A549 (cell line): ENCODE data around the gene LBX2.

Experiments
- BHLHE40 ChIP-seq: IDR thresholded peaks from 2 replicates; pipeline ENCODE4 v1.6.1; 2012; ENCODE audit warnings: low read depth, low read length, inconsistent platforms
- TF ChIP-seq, protein P1 (sequence below): fragments of >200 bp; sonication (Bioruptor Twin); formaldehyde crosslinking; IDR thresholded peaks from 3 replicates; pipeline ENCODE4 v1.5.1; 2016
- TF ChIP-seq, protein P2 (sequence below): fragments of >200 bp; sonication (Bioruptor Twin); formaldehyde crosslinking; IDR thresholded peaks from 3 replicates; pipeline ENCODE4 v1.6.1; 2016

DNA sequence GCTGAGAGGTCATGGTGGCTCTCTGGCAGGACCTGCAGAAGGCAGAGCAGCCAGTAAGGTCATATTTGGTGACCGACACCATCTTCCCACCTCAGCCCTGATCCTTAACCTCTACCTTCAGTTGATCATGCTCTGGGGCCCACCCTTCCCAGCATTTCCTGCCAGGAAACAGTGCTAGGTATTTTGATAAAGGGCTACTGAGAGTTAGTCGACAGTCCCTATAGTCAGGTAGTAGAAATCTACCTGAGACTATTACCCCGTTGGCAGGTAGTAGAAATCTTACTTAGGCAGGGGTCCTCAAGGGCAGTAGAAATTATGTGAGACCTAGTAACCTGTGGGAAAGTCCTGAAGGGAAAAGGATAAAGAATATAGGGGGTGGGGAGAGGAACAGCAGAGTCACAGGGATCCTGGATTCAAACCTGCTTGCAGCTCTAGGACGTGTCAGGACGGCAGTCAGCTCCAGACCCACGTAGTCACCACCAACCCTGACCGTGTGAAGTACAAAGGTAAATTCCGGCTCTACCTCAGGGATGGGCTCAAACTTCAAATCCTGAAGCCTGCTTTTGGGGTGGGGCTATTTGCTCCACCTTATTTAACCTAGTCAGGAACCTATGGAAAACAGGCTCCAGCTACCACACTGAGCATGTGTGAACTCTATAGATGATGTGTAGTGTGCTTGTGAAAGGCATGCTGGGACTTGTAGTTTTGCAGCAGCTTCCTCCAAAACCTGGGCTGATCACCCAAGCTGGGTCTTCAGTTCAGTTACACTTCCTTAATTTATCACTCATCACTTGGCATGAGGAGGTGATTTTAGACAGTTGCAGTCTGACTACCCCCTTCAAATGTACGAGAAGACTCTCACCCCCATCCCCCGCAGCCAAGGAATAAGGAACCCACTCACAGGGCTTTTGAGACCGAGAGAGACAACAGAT, 26.6 kb upstream of the LBX2 start, which contains the start of gene DQX1:
- TF ChIP-seq BHLHE40: no peak
- TF ChIP-seq, protein P1, sequence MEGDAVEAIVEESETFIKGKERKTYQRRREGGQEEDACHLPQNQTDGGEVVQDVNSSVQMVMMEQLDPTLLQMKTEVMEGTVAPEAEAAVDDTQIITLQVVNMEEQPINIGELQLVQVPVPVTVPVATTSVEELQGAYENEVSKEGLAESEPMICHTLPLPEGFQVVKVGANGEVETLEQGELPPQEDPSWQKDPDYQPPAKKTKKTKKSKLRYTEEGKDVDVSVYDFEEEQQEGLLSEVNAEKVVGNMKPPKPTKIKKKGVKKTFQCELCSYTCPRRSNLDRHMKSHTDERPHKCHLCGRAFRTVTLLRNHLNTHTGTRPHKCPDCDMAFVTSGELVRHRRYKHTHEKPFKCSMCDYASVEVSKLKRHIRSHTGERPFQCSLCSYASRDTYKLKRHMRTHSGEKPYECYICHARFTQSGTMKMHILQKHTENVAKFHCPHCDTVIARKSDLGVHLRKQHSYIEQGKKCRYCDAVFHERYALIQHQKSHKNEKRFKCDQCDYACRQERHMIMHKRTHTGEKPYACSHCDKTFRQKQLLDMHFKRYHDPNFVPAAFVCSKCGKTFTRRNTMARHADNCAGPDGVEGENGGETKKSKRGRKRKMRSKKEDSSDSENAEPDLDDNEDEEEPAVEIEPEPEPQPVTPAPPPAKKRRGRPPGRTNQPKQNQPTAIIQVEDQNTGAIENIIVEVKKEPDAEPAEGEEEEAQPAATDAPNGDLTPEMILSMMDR: no peak
- TF ChIP-seq, protein P2, sequence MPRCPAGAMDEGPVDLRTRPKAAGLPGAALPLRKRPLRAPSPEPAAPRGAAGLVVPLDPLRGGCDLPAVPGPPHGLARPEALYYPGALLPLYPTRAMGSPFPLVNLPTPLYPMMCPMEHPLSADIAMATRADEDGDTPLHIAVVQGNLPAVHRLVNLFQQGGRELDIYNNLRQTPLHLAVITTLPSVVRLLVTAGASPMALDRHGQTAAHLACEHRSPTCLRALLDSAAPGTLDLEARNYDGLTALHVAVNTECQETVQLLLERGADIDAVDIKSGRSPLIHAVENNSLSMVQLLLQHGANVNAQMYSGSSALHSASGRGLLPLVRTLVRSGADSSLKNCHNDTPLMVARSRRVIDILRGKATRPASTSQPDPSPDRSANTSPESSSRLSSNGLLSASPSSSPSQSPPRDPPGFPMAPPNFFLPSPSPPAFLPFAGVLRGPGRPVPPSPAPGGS: no peak
